HG03064 (cell line): ENCODE results near the gene H2AZ2.
"Not testable (repeated sequence)": the region's sequence is repeated elsewhere in the genome, so short reads cannot be mapped to it uniquely, and the experiment has no call there.

Experiments
- ATAC-seq: cut with Tn5 transposase; IDR thresholded peaks from one replicate; pipeline ENCODE4 v1.9.1; 2021; ENCODE audit warnings: low read depth; ENCODE audit not compliant: unreplicated experiment

The H2AZ2 gene

DNA sequence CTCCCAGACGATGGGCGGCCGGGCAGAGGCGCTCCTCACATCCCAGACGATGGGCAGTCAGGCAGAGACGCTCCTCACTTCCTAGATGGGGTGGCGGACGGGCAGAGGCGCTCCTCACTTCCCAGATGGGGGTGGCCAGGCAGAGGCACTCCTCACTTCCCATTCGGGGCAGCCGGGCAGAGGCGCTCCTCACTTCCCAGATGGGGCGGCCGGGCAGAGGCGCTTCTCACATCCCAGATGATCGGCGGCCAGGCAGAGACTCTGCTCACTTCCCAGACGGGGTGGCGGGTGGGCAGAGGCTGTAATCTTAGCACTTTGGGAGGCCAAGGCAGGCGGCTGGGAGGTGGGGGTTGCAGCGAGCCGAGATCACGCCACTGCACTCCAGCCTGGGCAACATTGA is 24.0 kb upstream of the H2AZ2 start:
- not testable (repeated sequence) for ATAC-seq

DNA sequence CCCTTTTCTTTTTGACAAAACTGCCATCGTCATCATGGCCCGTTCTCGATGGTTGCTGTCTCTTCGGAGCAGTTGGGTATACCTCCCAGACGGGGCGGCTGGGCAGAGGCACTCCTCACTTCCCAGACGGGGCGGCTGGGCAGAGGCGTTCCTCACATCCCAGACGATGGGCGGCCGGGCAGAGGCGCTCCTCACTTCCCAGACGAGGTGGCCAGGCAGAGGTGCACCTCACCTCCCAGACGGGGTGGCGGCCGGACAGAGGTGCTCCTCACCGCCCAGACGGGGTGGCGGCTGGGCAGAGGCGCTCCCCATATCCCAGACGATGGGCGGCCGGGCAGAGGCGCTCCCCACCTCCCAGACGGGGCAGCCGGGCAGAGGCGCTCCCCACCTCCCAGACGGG is 22.9 kb upstream of the H2AZ2 start:
- ATAC-seq = not testable (repeated sequence)

DNA sequence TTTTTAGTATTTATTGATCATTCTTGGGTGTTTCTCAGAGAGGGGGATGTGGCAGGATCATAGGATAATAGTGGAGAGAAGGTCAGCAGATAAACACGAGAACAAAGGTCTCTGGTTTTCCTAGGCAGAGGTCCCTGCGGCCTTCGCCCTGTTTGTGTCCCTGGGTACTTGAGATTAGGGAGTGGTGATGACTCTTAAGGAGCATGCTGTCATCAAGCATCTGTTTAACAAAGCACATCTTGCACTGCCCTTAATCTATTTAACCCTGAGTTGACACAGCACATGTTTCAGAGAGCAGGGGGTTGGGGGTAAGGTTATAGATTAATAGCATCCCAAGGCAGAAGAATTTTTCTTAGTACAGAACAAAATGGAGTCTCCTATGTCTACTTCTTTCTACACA is 22.4 kb upstream of the H2AZ2 start:
- not testable (repeated sequence) for ATAC-seq

DNA sequence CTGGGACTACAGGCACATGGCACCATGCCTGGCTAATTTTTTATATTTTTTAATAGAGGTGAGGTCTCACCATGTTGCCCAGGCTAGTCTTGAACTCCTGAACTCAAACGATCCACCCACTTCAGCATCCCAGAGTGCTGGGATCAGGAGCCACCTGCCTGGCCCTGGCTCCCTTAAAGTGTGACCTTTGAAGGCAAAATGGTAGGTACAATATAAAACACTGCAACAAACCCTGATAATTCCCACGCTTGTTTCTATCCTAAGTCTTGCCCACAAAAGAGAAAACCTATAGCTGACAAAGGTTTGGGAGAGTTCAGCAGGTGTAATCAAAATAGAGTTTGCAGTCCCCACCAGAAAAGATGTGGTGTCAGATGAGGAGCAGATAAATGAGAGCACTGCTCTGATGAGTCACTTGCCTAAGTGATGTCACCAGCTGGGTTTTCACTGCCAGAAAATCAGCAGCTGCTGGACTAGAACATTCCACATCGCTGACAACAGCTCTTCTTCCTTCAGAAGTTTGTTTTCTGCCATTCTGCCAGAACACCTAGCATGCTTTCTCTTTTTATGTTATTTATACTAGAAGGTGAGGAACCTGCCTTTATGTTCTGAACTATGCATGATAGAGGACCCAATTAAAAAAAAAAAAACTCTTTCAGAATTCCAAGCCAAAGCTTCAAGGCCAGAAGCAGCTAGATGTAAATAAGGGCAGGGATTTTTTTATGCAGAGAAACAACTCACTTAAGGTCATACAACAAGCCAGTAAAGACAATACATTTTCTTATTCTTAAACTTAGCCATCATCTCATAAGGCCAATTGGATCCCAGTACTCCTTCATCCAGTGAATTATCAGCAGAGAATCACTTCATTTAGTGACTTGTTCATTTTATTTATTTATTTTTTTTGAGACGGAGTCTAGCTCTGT is 19.4 kb upstream of the H2AZ2 start:
- ATAC-seq = no peak

DNA sequence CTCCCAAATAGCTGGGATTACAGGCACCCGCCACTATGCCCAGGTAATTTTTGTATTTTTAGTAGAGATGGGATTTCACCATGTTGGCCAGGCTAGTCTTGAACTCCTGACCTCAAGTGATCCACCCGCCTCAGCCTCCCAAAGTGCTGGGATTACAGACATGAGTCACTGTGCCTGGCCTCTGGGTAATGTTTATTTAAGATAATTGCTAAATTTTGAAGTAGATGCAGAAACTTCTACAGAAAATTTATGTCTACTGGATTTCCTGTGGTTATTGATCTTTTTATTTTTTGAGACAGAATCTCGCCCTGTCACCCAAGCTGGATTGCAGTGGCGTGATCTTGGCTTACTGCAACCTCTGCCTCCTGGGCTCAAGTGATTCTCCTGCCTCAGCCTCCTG is 14.1 kb upstream of the H2AZ2 start:
- not testable (repeated sequence) for ATAC-seq

DNA sequence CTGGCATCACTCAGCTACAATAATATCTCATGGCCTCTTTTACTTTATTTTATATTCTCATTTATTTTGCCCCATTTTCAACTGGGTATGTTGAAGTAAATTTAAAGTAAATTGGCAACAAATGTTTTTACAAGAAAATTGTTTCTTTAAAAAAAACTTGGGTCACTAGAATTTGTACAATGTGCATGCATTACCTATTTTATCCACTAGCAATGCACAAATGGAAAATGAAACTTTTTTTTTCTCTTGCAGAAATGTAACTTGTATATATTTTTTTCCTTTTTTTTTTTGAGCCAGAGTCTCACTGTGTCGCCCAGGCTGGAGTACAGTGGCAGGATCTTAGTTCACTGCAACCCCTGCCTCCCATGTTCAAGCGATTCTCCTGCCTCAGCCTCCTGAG is 10.3 kb upstream of the H2AZ2 start:
- ATAC-seq = no peak

DNA sequence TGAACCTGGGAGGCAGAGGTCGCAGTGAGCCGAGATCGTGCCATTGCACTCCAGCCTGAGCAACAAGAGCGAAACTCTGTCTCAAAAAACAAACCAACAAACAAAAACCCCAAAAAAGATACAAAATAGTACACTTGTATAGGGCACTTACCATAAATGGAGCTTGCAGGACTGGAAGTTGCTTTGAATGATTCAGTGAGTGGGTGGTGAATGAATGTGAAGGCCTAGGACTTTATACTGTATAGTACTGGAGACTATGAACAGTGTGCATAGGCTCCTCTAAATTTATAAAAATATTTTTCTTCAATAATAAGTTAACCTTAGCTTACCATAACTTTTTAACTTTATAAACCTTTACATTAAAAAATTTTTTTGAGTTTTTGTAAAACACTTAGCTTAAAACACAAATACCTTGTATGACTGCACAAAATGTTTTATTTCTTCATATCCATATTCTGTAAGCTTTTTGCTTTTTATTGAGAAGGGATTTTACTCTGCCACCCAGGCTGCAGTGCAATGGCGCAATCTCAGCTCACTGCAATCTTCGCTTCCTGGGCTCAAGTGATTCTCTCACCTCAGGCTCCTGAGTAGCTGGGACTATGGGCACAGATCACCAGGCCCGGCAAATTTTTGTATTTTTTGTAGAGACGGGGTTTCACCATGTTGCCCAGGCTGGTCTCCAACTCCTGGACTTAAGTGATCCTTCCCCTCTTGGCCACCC is 6.9 kb upstream of the H2AZ2 start:
- ATAC-seq = no peak

DNA sequence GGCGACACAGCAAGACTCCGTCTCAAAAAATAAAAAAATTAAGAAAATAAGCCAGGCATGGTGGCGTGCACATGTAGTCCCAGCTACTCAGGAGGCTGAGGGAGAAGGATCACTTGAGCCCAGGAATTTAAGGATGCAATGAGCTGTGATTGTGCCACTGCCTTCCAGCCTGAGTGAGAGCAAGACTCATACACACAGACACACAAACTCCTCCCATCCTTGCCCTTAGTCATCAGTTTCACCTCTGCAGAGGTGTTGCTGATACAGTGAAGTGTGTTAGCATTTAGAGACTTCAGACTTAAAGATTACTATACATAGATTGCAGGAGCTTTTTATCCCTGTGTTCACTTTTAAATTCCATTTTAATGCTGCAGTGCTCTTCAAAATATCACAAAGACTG is 5.5 kb upstream of the H2AZ2 start:
- no peak for ATAC-seq

DNA sequence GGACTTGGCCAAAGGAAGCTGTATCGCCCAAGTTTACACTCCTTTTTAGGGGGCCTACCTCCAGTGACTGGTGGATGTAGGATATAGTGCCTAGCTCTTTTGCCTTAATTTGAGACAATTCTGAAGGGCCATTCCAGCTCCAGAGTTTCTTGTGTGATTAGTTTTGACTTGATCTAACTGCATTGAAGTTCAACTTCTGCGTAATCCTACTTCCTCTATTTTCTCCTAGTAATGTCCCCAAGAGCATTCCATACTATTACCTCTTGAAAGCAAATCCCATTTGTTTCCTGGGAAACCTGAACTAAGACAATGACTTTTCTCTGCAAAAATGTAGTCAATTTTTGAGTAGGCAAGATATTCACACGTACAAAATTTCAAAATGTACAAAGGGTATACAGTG is 4.7 kb upstream of the H2AZ2 start:
- no peak for ATAC-seq

DNA sequence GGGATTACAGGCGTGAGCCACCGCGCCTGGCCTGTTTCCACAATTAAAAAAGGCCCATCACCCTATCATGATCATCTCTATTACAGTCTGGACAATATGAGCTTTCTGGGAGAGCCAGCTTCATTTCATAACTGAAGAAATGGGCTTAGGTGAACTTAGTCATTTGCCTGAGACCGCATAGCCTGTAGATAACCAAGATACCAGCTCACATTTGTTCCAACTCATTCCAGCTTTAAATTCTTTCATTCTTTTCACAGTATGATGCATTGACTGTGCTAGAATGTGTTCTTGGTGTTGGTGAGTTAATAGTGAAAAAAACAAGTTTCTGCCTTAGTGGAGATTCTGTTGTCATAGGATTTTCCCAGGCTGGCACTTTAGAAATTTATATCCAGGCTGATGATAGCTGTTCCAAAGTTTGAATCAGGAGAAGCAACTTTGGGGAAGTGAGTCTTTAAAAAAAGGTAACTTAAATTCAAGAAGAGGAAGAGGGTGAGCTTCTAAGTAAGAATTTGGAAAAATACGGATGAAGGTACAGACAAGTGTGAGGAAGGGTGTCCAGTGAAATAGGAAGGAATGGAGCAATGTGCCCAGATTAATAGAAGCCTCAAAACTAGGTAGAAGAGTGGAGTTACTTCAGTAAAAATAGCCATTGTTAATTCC is 2.1 kb upstream of the H2AZ2 start:
- no peak for ATAC-seq

DNA sequence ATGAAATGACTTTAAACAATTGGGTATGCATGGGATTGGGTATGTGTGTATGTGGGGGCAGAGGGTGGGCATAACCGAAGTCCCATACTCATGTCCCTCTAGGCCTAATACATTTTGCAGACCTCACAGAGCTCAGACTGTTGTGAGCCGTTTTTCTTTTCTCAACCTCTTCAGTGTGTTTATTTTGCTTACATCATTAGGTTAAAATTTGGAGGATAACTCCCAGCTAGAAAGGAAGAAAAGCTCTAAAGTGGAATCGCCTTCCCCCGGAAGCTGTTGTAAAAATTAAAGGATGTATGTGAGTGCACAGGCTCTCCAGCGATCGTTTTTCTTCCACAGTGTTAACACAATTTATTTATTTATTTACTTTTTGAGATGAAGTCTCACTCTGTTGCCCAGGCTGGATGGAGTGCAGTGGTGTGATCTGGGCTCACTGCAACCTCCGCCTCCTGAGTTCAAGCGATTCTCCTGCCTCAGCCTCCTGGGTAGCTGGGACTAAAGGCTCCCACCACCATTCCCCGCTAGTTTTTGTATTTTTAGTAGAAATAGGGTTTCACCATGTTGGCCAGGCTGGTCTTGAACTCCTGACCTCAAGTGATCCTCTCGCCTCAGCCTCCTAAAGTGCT is 1.5 kb upstream of the H2AZ2 start:
- ATAC-seq = no peak

DNA sequence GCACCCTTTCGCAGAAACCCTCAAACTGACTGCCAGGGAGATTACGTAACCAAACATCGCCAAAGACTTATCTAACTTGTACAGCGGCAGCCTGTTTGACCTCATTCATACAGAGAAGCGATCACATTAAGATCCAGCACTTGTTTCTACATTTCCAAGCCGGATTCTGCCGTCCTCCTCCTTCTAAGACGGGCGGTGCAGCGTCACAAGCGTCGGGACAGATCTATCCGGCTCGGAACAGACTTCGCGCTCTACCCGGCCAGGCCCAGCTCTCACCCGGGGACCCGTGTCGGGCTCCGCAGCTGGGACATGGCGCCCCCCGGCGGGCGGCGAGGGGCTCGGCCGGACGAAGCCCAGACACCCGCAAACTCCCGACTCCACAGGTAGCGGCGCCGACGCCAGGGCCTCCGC is 373 bp downstream of the H2AZ2 start:
- peak; percentile 59 for ATAC-seq

DNA sequence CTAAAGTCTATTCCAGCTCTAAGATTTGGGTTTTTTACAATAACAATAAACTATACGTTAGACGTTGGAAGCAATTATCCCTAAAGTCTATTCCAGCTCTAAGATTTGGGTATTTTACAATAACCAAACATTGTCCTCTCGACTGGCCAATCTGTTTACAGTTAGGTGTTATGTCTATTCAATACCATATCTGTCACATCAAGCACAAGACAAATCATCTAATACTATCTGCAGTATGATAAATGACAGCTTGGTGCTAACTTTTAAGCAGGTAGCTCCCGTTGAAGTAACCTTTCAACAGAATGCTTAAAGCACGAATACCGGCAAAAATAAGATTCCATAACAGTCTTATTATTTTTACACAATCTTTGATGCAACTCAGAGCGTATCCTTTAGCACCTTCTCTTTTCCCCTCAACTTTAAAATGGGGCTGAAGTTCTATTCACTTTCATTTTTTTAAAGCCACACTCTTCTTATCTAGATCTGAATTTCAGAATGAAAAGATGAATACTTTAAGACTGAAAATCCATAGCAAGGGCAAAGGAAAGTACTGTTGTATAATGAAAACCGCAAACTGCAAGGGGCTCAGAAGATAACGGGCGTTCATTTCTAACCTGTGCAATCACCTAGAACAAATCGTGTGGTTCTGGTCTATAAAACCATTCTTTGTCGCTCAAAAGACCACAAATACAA is 925 bp downstream of the H2AZ2 start:
- ATAC-seq = peak; percentile 6

DNA sequence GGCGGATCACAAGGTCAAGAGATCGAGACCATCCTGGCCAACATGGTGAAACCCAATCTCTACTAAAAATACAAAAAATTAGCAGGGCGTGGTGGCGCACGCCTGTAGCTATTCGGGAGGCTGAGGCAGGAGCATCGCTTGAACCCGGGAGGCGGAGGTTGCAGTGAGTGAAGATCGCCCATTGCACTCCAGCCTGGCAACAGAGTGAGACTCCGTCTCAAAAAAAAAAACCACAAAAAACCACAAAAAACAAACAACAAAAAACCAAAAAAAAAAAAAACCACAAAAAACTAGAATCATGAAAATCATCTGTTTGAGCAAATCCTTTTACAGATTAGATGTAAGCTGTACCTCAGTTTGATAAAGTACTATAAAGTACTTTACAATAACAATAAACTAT is 1.5 kb downstream of the H2AZ2 start:
- ATAC-seq = not testable (repeated sequence)

DNA sequence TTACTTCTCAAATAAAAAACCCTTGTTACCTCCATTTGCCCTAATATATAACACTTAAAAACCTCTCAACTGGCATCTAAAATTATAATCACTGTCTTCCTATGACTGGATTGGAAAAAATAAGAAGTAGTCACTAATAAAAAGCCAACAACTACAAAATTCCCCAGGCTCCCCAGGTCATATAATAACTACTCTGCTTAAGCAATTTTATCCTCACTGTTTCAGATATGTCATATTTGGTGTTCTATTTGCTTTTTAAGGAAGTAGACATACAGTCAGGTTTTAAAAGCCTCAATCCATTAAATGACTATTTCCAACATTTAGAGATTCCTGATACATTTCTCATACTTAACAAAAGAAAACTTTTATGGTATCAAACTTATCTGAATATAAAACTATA is 2.4 kb downstream of the H2AZ2 start:
- ATAC-seq = no peak

DNA sequence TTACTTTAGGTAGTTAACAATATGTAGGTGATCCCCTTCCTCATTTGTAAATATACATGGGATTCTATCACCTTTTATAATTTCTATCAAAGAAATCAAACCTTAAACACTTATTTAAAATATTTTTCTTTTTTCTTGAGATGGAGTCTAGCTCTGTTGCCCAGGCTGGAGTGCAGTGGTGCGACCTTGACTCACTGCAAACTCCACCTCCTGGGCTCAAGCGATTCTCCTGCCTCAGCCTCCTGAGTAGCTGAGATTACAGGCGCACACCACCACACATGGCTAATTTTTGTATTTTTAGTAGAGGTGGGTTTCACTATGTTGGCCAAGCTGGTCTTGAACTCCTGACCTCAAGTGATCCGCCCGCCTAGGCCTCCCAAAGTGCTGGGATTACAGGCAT is 4.4 kb downstream of the H2AZ2 start:
- ATAC-seq = not testable (repeated sequence)

DNA sequence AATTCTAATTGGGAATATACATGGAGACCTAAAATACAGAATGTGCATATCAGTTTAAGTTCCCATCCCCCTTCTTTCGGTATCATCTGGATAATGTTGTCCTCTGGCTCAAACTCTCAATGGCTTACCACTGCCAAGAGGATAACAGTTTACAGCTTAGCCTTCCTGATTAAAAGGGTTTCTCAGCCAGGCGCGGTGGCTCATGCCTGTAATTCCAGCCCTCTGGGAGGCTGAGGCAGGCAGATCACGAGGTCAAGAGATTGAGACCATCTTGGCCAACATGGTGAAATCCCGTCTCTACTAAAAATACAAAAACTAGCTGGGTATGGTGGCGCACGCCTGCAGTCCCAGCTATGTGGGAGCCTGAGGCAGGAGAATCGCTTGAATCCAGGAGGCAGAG is 5.2 kb downstream of the H2AZ2 start:
- not testable (repeated sequence) for ATAC-seq

DNA sequence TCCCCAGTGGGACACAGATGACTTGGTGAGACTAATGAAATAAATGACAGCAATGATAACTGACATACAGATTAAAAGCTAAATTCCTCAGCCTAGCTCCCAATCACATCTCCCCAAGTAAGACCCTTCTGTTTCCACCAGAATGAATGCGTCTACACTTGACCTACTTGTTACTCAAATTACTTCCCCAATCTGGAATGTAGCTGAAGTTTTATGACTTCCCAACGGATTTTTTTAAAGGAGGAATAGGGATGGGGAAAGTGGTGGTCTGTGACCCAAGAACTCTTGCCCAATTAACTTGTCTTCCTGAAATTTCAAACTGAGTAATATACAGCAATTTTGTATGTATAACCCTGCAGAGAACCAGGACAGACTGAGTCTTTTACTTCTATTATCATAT is 9.1 kb downstream of the H2AZ2 start:
- ATAC-seq = no peak

DNA sequence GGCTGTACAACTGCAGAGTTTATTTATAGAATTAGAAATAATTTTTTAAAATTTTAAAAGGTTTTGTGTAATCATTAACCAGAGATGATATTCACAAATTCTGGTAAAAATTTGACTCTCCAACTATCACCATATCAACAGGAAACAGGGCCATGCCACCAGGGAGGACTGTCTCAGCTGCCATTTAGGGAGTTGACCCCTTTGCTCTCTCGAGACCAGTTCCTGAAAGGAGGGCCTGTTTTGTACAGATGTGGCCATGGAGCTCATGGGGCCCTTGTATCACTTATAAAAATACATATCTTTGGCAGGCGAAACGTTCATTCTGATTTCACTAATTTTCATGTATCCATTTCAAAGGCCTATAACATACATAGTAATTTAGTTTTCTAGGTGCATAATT is 20.3 kb downstream of the H2AZ2 start:
- no peak for ATAC-seq

DNA sequence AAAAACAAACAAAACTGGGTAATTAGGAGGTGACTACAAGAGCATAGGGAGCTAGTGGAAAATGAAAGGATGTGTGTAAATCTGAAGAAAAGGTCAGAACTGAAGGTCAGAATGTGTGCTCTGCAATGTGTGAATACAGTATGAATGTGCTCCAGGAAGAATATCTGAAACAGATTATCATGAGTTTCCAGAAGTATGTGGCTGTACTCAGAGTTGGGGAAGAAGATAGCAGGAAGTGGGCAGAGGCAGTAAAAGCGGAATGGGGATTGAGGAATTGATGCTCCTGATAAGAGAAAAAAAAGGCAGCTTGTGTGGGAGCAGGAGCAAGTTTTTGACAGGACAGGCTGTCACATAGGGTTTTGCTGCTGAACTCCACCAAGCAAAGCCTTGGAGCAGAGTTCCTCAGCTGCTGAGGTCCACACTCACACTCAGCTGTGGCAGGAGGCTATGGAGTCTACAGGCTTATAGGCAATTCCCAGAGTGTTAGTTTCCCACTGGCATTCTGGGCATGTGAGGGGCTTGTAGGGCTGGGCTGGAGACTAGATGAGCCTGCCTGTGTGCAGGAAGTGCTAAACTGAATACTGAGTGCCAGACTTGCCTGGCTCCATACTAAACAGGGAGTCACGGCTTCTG is 22.9 kb downstream of the H2AZ2 start:
- no peak for ATAC-seq
